ENCODE data around the gene OSM.

DNA sequence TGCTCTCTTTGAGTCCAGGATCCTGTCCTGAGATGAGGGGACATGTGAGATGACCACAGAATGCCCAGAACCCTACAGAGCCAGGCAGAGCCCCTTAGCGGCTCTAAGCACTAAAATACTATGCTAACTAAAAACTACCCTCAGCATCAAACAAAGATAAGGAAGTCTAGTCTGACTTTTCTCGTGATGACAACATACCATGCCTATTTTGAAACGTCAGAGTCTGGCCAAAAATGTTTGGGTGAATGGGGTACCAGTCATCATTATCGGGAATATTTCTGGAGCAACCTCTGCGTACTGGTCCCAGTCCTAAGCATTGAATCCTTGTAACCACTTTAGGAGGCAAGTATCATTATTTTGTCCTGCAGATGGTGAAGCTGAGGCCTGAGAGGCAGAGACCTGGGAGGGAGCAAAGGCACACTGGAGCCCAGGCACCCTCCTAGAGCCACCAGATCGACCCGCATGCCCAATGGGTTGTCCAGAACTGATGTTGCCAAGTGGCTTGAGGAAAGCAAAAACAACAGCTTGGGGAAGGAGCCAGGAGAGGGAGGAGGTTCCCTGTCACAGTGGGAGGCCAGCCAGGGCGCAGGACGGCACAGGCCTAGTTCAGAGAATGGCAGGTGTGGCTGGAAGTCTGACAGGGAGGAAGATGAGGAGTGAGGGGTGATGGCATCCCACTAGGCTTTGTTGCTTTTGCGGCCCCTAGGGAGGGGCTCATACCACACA is 7.2 kb upstream of the OSM start:
- TF ChIP-seq POLR2AphosphoS5 (IDR thresholded peaks at IDR 0.05) (no peak), POLR2A (IDR thresholded peaks at IDR 0.05) (no peak), EP300 (IDR thresholded peaks at IDR 0.05) (no peak)
- TF ChIP-seq, protein P1, sequence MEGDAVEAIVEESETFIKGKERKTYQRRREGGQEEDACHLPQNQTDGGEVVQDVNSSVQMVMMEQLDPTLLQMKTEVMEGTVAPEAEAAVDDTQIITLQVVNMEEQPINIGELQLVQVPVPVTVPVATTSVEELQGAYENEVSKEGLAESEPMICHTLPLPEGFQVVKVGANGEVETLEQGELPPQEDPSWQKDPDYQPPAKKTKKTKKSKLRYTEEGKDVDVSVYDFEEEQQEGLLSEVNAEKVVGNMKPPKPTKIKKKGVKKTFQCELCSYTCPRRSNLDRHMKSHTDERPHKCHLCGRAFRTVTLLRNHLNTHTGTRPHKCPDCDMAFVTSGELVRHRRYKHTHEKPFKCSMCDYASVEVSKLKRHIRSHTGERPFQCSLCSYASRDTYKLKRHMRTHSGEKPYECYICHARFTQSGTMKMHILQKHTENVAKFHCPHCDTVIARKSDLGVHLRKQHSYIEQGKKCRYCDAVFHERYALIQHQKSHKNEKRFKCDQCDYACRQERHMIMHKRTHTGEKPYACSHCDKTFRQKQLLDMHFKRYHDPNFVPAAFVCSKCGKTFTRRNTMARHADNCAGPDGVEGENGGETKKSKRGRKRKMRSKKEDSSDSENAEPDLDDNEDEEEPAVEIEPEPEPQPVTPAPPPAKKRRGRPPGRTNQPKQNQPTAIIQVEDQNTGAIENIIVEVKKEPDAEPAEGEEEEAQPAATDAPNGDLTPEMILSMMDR (IDR thresholded peaks at IDR 0.05) = no peak

Data from sigmoid colon (tissue), 4 donors.